Neural progenitor cell (in vitro differentiated cells): ENCODE data around the gene SEMA7A. TPM values are rescaled to one million over a fixed set of nuclear protein-coding genes. Genes with fewer than 3 reads are reported as not detected.

Experiments
- DNase-seq: peaks from one replicate; pipeline ENCODE4 v3.0.0-alpha.2; 2016; ENCODE audit warnings: low spot score
- H2AFZ ChIP-seq: fragments of 200-600 bp; sonication (generic); replicated peaks from 2 replicates; pipeline ENCODE4 v1.6.1; 2016; ENCODE audit warnings: antibody characterized with exemption
- H3F3A ChIP-seq: fragments of 200-600 bp; sonication (generic); 2 replicates; pipeline ENCODE4 v1.6.1; 2016; ENCODE audit warnings: antibody characterized with exemption, low read depth
- H3K27ac ChIP-seq: fragments of 200-600 bp; sonication (generic); 2 replicates; pipeline ENCODE4 v1.5.1; 2016; ENCODE audit warnings: mild to moderate bottlenecking
- H3K27me3 ChIP-seq: fragments of 200-600 bp; sonication (generic); 2 replicates; pipeline ENCODE4 v1.6.1; 2016; ENCODE audit warnings: mild to moderate bottlenecking, moderate library complexity
- H3K36me3 ChIP-seq: fragments of 200-600 bp; sonication (generic); 2 replicates; pipeline ENCODE4 v1.5.1; 2016
- H3K4me1 ChIP-seq: fragments of 200-600 bp; sonication (generic); 2 replicates; pipeline ENCODE4 v1.6.1; 2016; ENCODE audit warnings: mixed run types
- H3K4me2 ChIP-seq: fragments of 200-600 bp; sonication (generic); 2 replicates; pipeline ENCODE4 v1.6.1; 2016
- H3K4me3 ChIP-seq: fragments of 200-600 bp; sonication (generic); 2 replicates; pipeline ENCODE4 v1.5.1; 2016
- H3K79me2 ChIP-seq: fragments of 200-600 bp; sonication (generic); 2 replicates; pipeline ENCODE4 v1.6.1; 2016; ENCODE audit warnings: low read depth
- H3K9ac ChIP-seq: fragments of 200-600 bp; sonication (generic); 2 replicates; pipeline ENCODE4 v1.6.1; 2016
- H3K9me3 ChIP-seq: fragments of 200-600 bp; sonication (generic); 2 replicates; pipeline ENCODE4 v1.5.1; 2016; ENCODE audit warnings: low read depth
- H4K20me1 ChIP-seq: fragments of 200-600 bp; sonication (generic); 2 replicates; pipeline ENCODE4 v1.6.1; 2016; ENCODE audit warnings: low read depth
- H3K27ac Mint-ChIP-seq: 3 replicates; pipeline ENCODE4 v1.8.0; 2021; ENCODE audit warnings: mixed read lengths
- H3K27me3 Mint-ChIP-seq: 2 replicates; pipeline ENCODE4 v1.8.0; 2022; ENCODE audit warnings: low read depth, mild to moderate bottlenecking, inconsistent platforms, moderate library complexity, mixed read lengths; ENCODE audit not compliant: insufficient read depth
- H3K36me3 Mint-ChIP-seq: 3 replicates; pipeline ENCODE4 v1.8.0; 2021; ENCODE audit warnings: mixed read lengths
- H3K4me1 Mint-ChIP-seq: 3 replicates; pipeline ENCODE4 v1.8.0; 2021; ENCODE audit warnings: mixed read lengths
- H3K4me3 Mint-ChIP-seq: 3 replicates; pipeline ENCODE4 v1.8.0; 2021; ENCODE audit warnings: mild to moderate bottlenecking, moderate library complexity, mixed read lengths
- H3K9me3 Mint-ChIP-seq: 3 replicates; pipeline ENCODE4 v1.8.0; 2020; ENCODE audit warnings: mixed read lengths
- CTCF ChIP-seq: fragments of 200-600 bp; sonication (generic); IDR thresholded peaks from 2 replicates; pipeline ENCODE4 v1.5.1; 2017; ENCODE audit warnings: antibody characterized with exemption, mild to moderate bottlenecking
- EZH2 ChIP-seq: fragments of 200-600 bp; sonication (generic); IDR thresholded peaks from 2 replicates; pipeline ENCODE4 v1.6.1; 2017; ENCODE audit warnings: antibody characterized with exemption, mild to moderate bottlenecking, moderate library complexity
- EZH2phosphoT487 ChIP-seq: fragments of 200-600 bp; sonication (generic); IDR thresholded peaks from 2 replicates; pipeline ENCODE4 v1.6.1; 2017; ENCODE audit warnings: antibody characterized with exemption
- total RNA-seq: library from RNA; depleted of rRNA; stranded (reverse); fragments of >200 nt; gene quantifications from 2 replicates; pipeline ENCODE4 v1.2.3, GENCODE V29; 2015; ENCODE audit warnings: low replicate concordance

SEMA7A gene
- total RNA-seq, 1 donor from 2014 or later = 3.5 TPM

DNA sequence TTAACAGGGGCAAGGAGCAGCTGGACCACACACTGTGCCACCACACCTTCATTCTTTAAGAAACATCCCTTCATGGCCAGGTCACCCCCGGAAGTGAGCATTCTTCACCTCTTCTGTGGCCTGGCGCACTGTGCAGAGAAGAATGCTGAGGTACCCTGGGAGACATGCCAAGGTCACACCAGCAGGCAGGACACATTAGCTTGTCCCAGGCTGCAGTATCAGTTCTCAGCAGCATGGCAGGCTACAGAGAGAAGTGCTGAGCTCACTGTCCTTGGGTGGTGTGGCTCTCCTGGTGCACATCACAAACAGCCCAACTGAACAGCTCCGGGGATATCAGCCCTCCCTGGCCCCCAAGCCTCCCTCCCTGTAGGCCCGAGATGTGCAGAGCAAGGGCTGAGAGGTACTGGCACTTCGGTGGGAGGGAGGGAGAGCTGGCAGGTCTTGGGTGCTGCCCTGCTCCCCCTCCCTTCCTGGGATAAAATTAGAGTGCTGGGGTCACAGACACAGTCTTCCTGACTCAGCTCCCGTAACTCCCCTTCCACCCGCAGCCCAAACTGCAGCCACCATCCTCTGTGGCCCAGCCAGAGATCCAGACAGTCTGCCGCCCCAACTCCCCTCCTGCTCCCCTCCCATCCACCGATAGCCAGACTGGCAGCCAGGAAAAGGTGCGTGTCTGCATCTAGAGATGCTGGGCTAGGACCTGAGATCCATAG, 13.4 kb downstream of the SEMA7A start:
- H3F3A ChIP-seq = no peaks in the 10 kb centered on the region
- no peak for DNase-seq
- peaks cover 58% of the 10 kb centered on the region for H3K4me1 Mint-ChIP-seq
- no peaks in the 10 kb centered on the region for H3K9me3 ChIP-seq
- no peak overlapping the region for H3K27ac Mint-ChIP-seq
- no peaks in the 10 kb centered on the region for H3K36me3 ChIP-seq
- H4K20me1 ChIP-seq = peaks cover 16% of the 10 kb centered on the region
- H3K79me2 ChIP-seq = no peaks in the 10 kb centered on the region
- no peak overlapping the region for H3K4me3 ChIP-seq
- H3K9ac ChIP-seq = no peak overlapping the region
- peaks cover 27% of the 10 kb centered on the region for H3K4me1 ChIP-seq
- no peaks in the 10 kb centered on the region for H3K27me3 ChIP-seq
- TF ChIP-seq EZH2phosphoT487 = no peak
- TF ChIP-seq EZH2 = no peak
- no peak for TF ChIP-seq CTCF
- no peaks in the 10 kb centered on the region for H3K9me3 Mint-ChIP-seq
- H3K27ac ChIP-seq = no peak overlapping the region
- peak overlapping the region; percentile 42 for H3K4me3 Mint-ChIP-seq
- peaks cover 6% of the 10 kb centered on the region for H3K36me3 Mint-ChIP-seq
- H2AFZ ChIP-seq = no peak overlapping the region
- H3K27me3 Mint-ChIP-seq = no peaks in the 10 kb centered on the region
- H3K4me2 ChIP-seq = no peak overlapping the region

- Histone ChIP-seq H2AFZ (no peak overlapping the region), H3K27me3 (no peaks in the 10 kb centered on the region), H3K4me3 (no peak overlapping the region), H3K79me2 (no peaks in the 10 kb centered on the region), H3K27ac (no peak overlapping the region), H3K9me3 (no peaks in the 10 kb centered on the region), H3K9ac (no peak overlapping the region), H3K4me1 (peaks cover 27% of the 10 kb centered on the region), H4K20me1 (peaks cover 16% of the 10 kb centered on the region), H3K4me2 (no peak overlapping the region), H3F3A (no peaks in the 10 kb centered on the region), H3K36me3 (no peaks in the 10 kb centered on the region)
- Mint-ChIP-seq H3K27ac (no peak overlapping the region), H3K4me1 (peaks cover 54% of the 10 kb centered on the region), H3K9me3 (no peaks in the 10 kb centered on the region), H3K27me3 (no peaks in the 10 kb centered on the region), H3K36me3 (peaks cover 8% of the 10 kb centered on the region), H3K4me3 (no peak overlapping the region)
- TF ChIP-seq EZH2 (no peak), CTCF (no peak), EZH2phosphoT487 (no peak)
- DNase-seq = no peak
Observed at GRCh38 chr15:74419432-74419831, 14.3 kb downstream of the SEMA7A start.

- H3K79me2 ChIP-seq = no peaks in the 10 kb centered on the region
- Mint-ChIP-seq H3K9me3 (no peaks in the 10 kb centered on the region), H3K27me3 (peaks cover 3% of the 10 kb centered on the region), H3K27ac (peak overlapping the region; percentile 57), H3K4me1 (peaks cover 47% of the 10 kb centered on the region), H3K36me3 (peaks cover 12% of the 10 kb centered on the region), H3K4me3 (no peak overlapping the region)
- H3K9ac ChIP-seq = no peak overlapping the region
- H4K20me1 ChIP-seq = peaks cover 16% of the 10 kb centered on the region
- H2AFZ ChIP-seq = no peak overlapping the region
- no peak overlapping the region for H3K4me2 ChIP-seq
- no peak overlapping the region for H3K27ac ChIP-seq
- TF ChIP-seq EZH2 (no peak), EZH2phosphoT487 (no peak), CTCF (no peak)
- H3K9me3 ChIP-seq = no peaks in the 10 kb centered on the region
- no peak for DNase-seq
- H3K36me3 ChIP-seq = no peaks in the 10 kb centered on the region
- peaks cover 27% of the 10 kb centered on the region for H3K4me1 ChIP-seq
- H3K27me3 ChIP-seq = no peaks in the 10 kb centered on the region
- no peak overlapping the region for H3K4me3 ChIP-seq
- H3F3A ChIP-seq = no peaks in the 10 kb centered on the region
Observed at GRCh38 chr15:74418575-74419338, 15.0 kb downstream of the SEMA7A start.
